CD4-positive, alpha-beta T cell treated with Interferon alpha-2 for 1 hour (primary cell): Measurements from ENCODE around the gene ZNF367.

ENCODE experiments used
- DNase-seq, 2 donors: peaks; one replicate each; pipeline ENCODE4 v3.0.0-alpha.2; 2020 to 2022

ZNF367 gene

DNA sequence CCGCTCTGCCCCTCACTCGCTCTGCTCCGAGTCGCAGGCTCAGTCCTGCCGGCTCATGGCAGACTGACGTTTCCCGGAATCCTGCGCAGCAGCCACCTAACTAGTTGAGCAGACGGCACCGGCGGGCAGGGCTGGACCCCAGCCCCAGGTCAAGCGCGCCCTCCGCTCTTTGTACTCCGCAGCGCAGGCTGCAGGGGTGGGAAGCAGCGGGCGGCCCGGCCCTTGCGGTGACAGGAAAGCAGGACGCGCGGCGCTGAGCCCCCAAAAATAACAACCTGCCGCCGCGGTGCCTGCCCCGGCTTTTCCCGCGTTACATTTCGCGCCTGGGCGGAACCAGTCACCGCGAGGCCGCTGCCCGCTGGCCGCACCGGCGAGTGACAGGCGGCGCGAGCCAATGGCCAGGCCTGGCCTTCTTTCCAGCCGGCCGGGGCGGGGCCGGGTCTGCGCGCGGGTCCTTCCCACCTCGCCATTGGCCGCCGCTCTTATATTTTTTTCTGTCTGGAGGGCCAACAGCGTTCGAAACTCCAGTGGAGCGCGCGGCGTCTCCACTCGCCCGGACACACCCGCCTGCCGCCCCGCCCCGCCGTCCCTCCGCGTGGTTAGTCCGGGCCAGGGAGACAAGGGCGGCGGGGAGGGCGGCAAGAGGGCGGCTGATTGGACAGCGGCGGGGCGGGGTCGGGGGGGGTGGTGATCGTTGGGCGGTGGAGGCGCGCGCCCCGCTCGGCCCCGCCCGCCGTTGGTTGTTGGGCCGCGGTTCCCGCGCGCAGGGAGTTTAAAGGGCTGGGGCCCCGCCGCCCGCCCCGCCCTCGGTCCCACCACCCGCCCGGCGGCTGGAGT is at the start of gene ZNF367:
Gene ZNF367, minus strand, starts transcription at position 288 of the 837 bp plus-strand sequence. CDS start 338 bp downstream, outside the sequence.
- peak; percentile 94 to 95 for DNase-seq

DNA sequence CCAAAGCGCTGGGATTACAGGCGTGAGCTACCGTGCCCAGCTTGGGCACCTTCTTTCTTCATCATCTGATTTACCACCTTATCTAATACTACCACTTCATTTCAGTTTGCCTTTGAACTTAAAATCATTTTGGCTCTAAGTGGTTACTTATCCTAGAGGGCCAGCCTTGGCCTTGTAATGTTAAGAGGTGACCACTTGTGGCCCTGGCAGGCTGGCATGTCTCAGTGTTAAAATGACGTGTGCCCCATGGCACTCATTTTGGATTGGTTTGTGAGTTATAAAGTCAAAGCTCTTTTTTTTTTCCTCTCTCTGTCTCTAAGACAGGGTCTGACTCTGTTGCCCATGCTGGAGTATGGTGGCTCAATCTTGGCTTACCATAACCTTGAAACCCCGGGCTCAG is 49.6 kb upstream of the ZNF367 start:
- no peak for DNase-seq

DNA sequence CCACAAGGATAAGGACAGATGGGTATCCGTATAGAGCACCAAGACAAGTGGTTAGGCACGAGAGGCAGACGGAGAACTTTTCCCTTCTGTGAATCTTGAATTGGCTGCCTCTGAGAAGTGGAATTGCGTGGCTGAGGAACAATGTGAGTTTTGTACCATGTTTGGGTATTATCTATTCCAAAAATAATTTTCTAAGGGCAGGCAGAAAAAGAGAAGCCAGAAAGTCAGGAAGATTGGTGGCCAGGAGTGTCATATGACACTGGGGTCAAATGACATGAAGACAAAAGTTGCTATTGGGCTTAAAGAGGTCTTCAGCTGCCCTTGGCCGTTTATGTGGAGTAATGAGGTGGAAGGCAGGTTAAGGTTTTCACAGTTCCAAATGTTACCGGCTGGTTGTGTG is 46.3 kb upstream of the ZNF367 start:
- no peak for DNase-seq

DNA sequence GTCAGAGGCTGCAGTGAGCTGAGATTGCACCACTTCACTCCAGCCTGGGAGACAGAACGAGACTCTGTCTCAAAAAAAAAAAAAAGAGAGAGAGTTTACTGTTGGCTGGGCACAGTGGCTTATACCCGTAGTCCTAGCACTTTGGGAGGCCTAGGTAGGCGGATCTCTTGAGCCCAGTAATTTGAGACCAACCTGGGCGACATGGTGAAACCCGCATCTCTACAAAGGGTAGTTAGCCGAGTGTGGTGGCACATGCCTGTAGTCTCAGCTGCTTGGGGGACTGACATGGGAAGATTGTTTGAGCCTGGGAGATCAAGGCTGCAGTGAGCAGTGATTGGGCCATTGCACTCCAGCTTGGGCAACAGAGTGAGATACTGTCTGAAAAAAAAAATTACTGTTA is 44.4 kb upstream of the ZNF367 start:
- no peak for DNase-seq

DNA sequence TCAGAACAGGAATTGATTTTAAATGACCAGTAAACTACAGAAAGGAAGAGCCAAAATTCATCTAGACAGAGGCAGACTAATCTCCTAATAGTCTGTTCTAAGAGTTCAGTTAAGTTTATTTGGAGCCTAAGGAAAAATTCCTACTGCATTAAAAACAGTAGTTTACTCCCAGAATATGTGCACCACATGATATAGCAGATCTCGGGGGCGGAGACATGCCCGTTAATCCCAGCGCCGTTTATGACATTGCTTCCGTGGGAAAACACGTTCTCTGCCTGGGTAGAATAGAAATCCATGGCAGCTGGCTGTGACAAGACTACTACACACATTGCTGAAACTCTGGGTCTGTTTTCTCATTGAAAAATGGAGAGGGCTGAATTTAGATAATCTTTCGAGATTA is 43.2 kb upstream of the ZNF367 start:
- DNase-seq: no peak

DNA sequence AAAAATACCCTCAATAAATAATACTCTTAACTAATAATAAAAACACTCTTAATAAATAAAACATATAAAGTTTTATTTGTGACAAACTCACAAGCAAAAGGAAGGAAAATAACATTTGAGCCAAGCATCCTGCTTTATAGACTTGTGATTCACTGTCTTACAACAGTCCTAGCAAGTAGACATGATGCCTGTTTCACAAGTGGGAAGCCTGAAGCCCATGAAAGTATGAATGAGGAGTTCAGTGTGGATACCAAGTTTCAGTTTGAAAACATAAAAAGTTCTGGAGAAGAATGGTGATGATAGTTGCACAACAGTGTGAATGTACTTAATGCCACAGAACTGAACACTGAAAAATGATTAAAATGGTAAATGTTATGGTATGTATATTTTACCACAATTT is 42.7 kb upstream of the ZNF367 start:
- no peak for DNase-seq

DNA sequence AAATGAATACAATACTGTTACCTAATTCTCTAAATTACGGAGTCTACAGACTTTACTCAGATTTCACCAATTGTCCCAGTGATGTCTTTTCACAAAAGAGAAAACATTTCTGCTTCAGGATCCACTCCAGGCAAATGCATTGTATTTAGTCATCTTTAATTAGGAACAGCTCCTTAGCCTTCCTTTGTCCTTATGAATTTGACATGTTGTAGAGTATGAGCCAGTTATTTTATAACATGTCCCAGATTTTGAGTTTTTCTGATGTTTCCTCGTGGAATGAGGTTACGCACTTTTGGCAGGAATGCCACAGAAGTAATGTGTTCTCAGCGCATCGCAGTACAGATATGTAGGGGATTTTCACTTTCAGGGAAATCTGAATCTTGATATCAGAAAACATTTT is 42.3 kb upstream of the ZNF367 start:
- no peak for DNase-seq

DNA sequence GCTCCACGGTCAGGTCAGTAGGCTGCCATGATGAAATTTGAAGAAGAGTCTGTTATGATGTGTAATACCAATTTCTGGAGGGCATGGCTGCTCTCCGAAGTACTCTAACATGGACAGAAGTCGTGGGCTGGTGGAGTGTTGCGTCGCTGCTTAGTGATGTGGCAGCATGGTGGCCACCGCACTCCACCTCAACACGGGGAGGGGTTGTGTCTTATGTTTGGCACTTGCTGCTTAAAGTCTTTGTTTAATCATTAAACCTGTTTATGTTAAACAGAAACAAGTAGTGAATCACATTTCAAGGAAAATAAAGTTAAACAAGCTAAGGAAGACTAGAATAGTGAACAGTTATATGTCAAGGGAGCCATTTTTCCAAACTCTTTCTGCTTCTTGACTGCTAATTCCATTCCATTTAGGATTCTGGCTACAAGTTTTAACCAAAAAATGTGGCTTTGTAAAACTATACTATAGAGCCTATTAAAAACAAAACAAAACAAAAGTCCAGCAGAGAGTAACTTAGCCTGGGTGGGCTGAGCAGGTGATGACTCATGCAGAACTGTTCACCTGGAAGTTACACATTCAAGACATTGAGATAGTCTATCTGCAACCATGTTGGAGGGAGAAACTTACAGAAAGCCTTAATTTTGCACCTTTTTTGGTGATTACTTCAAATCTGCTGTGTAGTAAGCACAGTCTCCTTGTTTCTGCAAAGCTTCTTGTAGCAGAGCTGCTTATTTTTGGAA is 41.3 kb upstream of the ZNF367 start:
- no peak for DNase-seq

DNA sequence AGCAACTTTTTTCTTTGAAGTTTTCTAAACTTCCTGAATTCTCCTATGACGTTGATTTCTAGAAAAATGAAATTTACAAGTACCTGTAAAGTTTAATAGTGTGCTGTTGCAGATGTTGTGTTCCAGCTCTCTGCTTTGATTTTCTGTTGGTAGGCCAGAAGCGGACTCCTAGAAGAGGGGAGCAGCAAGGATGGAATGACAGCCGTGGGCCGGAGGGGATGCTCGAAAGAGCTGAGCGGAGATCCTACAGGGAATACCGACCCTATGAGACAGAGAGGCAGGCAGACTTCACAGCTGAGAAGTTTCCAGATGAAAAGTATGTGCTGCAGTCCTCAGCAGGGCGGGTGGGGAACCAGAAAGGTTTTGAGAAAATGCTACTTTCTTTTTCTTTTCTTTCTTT is 40.1 kb upstream of the ZNF367 start:
- no peak for DNase-seq

DNA sequence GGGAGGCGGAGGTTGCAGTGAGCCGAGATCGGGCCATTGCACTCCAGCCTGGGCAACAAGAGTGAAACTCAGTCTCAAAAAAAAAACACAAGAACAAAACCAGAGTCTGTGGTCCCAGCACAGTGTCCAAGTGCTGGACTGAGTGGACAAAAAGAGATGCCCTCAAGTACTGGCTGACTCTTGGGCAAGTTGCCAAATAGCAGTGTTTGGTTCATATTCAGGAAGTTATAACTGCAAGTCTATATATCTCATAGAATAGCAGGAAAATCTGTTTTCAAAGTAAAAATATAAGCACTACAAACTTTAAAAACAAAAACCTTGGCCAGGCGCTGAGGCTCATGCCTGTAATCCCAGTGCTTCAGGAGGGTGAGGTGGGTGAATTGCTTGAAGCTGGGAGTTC is 39.1 kb upstream of the ZNF367 start:
- DNase-seq: no peak

DNA sequence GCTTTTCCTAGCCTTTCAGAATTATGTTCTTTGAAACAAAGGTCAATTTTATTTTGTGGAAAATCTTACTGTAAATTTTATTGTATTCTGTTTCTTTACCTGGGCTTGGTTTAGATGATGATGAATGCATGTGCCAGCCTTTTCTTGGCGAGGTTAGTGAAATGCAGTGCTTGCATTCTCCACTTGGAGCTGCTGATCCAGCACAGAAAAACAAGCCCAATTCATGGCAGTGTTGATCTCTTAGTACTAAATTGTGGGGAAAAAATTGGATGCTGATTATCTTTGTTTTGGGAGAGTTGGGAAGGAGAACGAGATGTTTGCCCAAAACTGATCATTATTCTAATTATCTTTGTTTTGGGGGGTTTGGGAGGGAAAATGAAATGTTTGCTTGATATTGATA is 35.5 kb upstream of the ZNF367 start:
- DNase-seq: no peak

DNA sequence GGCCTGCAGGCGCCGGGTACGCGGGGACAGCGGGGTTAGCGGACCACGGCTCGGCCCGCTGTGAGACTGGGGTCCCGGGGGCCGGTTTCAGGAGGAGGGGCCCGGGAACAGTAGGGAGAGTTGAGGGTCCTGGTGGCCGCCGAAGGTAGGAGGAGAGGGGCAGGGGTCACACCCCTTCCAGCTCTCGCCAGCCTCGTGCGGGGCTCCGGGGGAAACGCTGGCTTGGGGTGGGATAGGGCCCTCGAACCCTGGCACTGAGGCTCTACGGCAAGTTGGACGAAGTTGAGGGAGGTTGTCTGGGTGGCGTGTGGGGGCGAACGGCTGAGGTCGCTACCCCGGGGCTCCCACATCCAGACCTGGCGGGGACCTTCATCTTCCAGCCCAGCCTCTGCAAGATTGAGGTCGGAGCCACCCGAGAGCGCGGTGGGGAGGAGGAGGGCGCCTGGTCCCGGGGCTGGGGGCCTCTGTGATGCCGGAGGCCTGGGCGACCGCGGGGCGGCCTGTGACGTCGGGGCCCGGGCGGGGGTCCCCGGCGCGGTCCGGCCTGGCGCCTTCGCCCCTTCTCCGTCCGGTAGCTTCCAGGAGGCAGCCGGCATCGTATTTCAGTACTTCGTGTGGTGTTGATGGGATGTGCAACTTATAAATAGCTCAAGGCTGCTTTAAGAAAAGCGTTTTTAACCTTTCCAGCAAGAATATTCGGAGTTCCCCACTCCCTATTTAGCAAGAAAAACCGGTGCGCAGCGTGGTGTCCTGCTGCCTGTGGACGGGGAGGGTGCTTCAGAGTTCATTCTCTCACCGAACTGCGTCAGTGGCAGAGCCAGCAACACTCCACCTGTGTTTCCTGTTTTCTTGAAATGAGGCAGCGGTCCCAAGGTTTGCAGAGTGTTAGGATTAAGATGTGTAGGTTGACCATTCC is 32.7 kb upstream of the ZNF367 start:
- DNase-seq: peak; percentile 37 to 58

DNA sequence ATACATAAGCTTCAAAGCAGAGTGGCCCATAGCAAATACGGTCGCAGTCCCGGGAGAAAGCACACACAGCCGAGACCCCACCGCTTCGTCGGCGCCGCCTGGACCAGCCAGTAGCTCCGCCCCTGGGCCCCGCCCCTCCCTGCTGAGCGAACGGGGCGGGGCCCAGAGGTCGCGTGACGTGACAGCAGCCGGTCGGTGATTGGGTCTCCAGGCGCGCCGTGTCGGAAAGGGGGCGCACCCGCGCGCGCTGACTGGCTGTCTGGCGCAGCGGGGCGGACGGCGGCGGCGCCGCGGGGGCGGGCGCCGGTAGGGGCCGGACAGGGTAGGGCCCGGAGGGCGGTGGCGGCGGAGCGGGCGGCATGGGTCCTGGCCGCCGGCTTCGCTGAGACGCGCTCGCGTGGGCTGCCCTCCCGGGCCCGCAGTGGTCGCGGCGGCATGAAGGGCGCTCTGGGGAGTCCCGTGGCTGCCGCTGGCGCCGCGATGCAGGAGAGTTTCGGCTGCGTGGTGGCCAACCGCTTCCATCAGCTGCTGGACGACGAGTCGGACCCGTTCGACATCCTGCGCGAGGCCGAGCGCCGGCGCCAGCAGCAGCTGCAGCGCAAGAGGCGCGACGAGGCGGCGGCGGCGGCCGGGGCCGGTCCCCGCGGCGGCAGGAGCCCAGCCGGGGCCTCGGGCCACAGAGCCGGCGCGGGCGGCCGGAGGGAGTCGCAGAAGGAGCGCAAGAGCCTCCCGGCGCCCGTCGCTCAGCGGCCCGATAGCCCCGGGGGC is 31.9 kb upstream of the ZNF367 start, which contains the start of gene HABP4:
Gene HABP4, plus strand, starts transcription at position 325 of the 768 bp plus-strand sequence. Its CDS starts 111 bp downstream, at position 436.
- DNase-seq: peak; percentile 94 to 95

DNA sequence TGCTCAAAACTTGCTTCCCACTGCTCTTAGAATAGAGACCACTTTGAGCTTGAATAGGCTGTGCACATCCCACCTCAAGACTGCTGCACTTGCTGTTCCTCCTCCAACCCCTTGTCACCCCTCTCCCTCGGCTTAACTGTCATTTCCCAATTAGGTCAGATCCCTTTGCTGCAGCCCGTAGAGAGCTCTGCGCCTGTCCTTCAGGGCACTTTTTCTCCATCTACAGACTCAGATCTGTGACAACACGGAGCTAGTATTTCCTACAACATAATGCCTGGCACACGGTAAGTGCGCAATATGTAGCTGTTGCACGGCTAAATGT is 31.3 kb upstream of the ZNF367 start:
- no peak for DNase-seq

DNA sequence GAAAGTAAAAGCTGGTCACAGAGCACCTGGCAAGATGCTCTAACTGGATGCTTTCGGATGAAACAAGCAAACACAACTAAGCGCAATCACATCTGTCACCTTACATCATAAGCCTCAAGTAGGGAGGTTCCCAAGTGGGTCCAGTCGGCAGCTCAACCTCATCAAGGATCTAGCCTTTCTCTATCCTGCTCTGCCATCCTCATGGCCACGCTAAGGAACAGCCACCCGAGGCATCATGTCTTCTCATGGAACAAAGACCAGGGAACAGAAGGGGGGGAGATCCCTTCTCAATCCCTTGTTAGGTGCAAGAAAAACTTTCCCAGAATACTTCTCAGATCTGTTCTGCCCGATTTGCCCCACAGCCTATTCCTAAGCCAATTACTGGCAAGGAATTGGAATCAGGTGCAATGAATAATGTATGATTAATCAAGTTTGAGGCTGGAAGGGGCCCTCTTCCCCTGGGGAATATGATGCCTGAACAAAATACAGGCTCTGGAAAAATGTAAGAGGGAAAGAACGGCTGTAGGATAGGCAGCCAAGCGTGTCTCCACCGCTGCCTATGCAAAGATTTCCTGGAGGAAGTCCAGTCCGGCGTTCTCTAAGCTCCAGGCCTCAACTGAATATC is 30.5 kb upstream of the ZNF367 start:
- DNase-seq: no peak

DNA sequence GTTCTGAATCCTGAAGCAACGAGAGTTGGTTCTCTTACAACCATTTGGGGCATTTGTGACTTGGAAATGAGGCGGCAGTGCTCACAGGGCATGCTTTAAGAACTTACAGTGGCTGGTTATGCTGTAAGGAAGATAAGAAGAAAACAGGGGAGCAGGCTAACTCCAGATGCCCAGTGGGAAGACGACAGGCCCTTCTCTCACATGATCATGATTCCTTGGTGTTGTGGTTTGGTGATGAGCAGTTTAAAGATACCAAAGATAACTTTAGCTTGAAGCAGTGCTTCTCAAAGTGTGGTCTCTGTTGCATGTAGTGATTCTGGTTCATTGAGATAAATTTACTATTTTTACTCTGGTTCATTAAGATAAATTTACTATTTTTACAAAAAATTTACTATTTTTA is 29.2 kb upstream of the ZNF367 start:
- DNase-seq: no peak

DNA sequence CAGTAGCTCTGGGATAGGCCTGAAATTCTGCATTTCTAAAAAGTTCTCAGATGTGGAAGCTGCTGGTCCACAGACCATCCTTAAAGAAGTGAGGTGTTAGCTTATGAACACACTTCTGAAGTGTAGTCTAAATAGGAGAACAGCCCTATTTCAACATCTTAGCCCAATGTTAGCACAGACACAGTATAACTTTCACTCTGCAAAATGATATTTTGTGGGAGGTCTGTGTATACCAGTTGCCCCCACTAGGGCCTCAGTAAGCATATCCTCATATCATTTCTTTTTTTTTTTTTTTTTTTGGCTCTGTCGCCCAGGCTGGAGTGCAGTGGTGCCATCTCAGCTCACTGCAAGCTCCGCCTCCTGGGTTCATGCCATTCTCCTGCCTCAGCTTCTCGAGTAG is 24.3 kb upstream of the ZNF367 start:
- DNase-seq: no peak

DNA sequence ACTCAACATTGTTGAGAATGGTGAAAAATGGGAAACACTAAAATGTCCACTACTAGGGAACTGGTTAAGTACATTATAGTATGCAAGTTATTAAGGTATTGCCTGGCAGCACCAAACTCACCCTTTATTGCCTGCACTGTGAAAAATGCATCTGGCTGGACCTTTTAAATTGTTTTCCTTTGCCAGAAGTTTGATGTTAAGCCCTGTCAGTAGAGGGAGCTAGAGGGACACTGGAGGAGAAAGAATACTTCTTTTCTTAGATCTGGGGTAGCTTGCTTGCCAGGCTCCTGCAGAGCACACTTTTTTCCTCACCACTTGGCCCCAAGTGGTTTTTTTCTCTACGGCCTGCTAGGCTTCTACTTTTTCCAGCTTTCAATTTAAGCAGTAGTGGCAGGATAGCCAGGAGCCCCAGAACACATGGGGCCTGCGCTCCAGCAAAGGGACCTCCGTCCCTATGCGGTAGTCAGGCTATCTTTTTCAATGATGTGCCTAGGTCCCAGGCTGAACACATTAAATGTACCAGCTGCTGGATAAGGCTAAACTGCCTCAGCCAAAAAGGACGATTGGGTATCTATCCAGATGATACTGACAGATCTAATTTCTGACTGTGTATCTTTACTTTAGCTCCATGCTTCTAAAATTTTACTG is 23.8 kb upstream of the ZNF367 start:
- peak in 1 of 2 donors; percentile 42 for DNase-seq

DNA sequence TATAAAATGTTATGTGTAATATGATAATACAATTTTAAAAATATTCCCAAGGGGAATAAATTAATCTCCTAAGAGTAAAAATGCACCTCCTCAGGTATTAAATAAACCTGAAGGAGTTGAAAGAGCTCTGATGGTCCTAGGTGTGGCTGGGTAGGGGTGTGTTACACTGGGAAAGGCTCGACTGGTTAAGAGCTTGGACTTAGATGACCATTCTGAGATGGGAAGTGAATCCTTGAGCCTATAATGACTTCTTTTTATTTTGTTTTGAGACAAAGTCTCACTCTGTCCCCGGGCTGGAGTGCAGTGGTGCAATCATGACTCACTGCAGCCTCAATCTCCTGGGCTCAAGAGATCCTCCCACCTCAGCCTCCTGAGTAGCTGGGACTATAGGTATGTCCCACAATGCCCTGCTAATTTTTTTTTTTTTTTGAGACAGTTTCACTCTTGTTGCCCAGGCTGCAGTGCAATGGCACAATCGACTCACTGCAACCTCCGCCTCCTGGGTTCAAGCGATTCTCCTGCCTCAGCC is 22.6 kb upstream of the ZNF367 start:
- no peak for DNase-seq

DNA sequence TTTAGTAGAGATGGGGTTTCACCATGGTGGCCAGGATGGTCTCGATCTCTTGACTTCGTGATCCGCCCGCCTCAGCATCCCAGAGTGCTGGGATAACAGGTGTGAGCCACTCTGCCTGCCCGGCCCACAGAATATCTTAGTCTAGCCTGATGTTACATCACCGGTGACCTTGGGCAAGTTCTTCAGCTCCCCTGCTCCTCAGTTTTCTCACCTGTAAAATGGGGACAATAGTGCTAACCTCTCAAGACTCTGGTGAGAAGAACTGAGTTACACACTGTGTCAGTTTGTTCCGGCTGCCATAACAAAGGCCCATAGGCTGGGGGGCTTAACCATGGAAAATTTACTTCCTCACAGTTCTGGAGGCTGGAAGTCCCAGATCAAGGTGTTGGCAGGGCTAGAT is 19.3 kb upstream of the ZNF367 start:
- no peak for DNase-seq

DNA sequence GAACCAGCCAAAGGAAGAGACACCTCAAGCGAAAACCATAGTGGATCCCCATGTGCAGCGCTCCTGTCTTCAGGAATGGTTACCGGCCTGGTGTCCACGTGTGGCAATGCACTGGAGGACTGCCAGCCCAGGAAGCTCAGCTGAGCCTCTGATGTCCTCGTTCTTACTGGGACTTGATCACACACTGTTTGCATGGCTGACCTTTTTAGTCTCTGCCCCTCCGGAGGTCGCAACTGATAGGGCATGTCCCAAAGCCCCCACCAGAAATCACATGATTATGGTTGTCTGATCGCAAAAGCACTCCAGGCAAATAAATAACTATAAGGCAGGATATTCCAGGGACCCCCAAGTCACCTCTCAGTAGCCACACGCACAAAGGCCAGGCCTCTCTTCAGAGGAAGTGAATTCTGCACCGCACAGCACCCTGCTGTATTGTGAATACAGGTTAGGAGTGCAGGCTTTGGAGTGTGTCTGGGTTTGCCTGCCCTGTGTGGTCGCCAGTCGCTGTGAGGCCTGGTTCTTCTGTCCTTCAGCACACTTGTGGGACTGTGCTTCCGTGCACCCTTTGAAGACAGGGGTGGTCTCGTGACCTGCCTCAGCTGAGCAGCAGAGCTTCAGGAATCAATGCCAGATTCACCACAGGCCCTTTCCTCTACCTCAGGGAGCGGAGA is 18.4 kb upstream of the ZNF367 start:
- DNase-seq: no peak
